Measurements from ENCODE around the gene ADCY9. TPM values are rescaled to one million over a fixed set of nuclear protein-coding genes. Genes with fewer than 3 reads are reported as not detected.
"Not testable (repeated sequence)": the region's sequence is repeated elsewhere in the genome, so short reads cannot be mapped to it uniquely, and the experiment has no call there.

The ADCY9 gene
- total RNA-seq: 6.5 TPM

DNA sequence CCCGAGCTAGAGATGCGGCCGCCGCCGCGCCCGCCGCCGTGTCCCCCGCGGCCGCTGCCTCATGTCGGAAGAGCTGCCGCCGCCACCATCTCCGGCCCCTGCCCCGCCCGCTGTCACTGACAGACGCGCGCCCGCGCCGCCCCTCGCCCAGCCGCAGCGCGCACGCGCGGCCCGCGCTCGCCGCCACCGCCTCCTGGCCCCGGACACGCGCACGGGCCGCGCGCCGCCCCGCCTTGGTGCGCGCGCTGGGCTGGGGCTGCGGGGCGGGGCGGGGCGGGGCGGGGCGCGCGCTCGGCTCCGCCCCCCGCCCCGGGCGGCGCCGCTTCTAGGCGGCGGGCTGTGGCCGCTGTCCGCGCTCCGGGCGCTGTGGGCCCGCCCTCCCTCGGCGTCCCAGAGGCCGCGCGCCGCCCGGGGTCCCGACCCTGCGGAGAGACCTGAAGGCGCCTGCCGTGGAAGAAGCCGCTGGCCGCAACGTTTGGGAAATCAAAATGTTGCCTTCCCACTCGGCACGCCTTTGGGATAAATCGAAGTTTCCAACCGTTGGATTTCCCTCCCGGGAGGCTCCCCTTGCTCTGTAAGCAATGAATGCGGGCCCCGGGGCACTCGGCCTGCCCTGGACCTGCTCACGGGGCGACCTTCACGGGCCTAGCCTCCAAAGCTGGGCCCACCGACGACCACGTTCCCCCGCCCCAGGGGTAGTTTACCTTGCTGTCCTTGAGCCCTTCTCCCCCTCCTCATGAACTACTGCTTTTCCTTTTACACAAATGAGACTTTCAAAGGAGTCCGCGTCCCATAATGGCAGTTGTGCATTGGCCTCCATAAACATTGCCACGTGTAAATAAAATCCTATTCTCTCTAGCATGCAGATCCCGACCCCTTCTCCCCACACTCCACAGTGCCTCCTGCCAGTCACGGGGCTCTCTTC is at the start of gene ADCY9:
Gene ADCY9, minus strand, starts transcription at position 118 of the 925 bp plus-strand sequence. CDS start 1,000 bp downstream, outside the sequence.
- no peak for FAIRE-seq
- DNase-seq (ENCODE audit: low spot score in 2 of 2): peak; percentile 97 to 98

DNA sequence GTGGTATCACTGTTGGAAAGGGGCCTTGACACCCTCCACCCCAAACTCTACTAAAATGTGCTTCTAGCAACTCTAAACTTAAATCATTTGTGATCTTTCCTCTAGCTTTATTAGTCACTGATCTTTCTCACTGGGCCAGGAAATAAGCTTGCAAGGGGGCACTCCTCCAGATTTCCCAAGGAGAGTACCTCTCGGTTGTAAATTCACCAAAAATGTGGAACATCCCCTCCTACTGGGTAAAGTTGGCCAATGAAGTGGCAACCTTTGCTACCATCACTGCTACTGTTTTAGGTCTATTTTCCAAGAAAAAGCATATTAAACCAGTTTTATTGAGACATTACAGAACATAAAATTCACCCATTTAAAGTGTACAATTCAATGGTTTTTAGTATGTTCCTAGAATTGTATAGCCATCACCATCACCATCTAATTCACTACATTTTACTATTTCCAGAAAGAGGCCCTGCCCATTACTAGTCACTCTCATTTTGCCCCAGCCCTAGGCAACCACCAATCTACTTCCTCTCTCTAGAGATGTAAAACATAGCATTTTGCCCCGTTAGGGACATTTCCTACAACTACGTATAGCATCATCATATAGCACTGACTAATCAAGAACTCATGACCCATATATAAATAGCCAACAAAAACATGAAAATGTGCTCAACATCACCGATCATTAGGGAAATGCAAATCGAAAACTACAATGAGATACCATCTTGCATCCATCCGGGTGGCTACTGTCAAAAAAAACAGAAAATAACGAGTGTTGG is 44.6 kb upstream of the ADCY9 start:
- DNase-seq (ENCODE audit: low spot score in 2 of 2) (no peak), FAIRE-seq (no peak)

DNA sequence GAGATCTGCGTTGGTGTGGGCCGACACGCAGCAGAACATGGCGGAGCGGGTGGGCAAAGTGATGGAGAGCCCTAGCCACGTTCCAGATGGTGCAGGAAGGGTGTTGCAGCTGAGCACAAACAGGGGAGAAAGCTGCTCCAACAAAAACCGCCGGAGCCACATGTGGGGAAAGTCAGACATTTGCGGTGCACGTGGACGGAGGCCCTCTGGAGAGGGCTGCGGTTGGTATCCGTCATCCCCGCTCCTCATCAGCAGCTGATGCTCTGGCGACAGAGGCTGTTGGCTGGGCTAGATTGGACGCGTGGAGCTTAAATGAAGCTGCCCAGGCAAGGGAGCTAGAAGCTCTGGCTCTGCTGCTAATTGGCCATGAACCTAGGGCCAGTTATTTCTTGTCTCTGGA is 43.5 kb upstream of the ADCY9 start:
- FAIRE-seq: no peak
- DNase-seq (ENCODE audit: low spot score in 2 of 2): no peak

DNA sequence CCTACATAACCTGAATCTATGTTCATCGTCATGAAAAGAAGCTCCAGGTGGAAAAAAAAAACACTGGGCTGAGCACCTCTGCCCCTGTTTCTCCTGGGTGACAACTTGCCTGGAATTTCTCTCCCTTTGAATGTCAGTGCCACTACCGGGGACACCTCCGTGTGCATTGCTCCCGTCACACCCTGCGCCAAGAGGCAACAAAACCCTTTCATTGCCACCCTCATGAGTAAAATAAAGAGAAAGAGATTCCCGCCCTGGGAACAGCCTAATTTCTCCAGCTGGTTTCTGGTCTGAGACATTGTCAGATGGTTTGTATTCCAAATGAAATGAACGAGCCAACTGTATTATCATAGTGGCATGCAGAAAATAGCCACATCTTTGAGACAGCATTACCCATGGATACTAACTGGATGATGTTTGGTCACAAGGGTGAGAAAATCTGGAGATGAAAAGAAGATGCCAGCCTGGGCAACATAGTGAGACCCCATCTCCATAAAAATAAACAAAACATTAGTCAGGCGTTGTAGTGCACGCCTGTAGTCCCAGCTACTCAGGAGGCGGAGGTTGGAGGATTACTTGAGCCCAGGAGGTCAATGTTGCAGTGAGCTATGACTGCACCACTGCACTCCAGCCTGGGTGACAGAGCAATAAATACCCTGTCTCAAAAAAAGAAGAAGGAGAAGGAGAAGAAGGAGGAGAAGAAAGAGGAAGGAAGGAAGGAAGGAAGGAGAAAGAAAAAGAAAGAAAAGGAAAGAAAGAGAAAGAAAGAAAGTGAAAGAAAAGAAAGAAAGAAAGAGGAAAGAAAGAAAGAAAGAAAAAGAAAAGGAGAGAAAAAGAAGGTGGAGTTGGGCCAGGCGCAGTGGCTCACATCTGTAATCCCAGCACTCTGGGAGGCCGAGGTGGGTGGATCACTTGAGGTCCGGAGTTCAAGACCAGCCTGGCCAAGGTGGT is 42.2 kb upstream of the ADCY9 start:
- no peak for FAIRE-seq
- DNase-seq (ENCODE audit: low spot score in 2 of 2): no peak

DNA sequence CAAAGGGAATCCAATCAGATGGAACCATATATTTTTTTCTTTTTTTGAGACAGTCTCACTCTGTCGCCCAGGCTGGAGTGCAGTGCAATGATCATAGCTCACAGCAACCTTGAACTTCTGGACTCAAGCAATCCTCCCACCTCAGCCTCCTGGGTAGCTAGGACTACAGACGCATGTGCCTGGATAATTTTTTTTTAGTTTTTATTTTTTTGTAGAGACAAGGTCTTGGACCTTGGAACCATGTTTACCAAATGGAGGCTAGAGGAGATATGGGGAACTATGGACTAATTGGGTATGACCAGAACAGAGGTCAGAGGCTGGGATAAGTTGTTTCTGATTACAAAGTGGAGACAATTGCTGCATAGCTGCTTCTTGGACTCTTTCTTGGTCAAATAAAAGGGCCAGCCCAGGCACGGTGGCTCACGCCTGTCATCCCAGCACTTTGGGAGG is 41.2 kb upstream of the ADCY9 start:
- FAIRE-seq: no peak
- DNase-seq (ENCODE audit: low spot score in 2 of 2): no peak

DNA sequence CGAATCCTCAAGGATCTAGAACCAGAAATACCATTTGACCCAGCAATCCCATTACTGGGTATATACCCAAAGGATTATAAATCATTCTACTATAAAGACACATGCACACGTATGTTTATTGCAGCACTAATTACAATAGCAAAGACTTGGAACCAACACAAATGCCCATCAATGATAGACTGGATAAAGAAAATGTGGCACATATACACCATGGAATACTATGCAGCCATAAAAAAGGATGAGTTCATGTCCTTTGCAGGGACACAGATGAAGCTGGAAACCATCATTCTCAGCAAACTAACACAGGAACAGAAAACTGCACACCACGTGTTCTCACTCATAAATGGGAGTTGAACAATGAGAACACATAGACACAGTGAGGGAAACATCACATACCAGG is 40.3 kb upstream of the ADCY9 start:
- not testable (repeated sequence) for DNase-seq (ENCODE audit: low spot score in 2 of 2); FAIRE-seq

DNA sequence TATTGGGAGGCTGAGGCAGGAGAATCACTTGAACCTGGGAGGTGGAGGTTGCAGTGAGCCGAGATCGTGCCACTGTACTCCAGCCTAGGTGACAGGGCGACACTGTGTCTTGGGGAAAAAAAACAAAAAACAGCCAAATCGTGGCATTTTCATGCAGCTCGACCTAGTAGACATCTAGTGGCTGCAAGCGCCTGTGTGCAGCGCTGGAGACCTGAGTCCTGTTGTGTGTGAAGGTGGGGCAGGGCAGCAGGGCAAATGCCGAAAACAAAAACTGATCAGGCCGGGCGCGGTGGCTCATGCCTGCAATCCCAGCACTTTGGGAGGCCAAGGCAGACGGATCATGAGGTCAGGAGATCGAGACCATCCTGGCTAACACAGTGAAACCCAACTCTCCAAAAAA is 37.1 kb upstream of the ADCY9 start:
- FAIRE-seq; DNase-seq (ENCODE audit: low spot score in 2 of 2): not testable (repeated sequence)

DNA sequence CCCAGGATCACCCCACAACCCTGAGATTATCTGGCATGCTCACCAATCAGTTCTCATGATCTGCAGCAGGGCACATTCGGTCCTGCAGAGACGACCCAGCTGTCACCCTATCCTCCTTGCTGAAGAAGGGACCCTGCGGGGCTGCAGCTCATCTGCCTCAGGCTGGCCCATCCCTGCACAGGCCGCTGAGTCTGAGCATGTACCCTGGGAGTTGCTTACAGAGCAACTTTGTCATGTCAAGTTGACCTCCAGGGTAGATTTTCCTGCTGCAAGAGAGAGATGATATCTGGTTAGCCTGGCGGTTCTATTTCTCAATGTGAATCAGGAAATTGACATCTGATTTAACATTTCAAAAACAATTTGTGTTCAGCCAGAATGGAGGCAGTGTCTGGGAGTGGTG is 36.0 kb upstream of the ADCY9 start:
- FAIRE-seq: no peak
- DNase-seq (ENCODE audit: low spot score in 2 of 2): no peak

DNA sequence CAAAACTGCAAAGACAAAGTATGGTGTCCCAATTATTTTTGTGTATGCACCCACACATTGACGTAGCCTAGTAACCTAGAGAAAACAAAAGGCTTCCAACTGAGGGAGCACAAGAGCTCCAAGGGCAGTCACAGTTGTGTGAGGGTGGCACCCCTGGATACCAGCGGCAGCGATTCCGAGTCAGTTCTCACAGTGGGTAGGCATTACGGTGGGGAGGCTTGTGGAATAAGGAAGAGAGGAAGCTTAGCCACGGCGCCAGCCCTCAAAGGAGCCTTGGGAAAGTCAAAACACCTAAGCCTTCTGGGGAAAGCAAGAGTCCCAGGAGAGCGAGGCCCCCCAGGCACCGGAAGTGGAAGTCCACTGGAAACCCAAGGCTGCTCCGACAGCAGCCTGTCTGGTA is 31.0 kb upstream of the ADCY9 start:
- DNase-seq (ENCODE audit: low spot score in 2 of 2) (no peak), FAIRE-seq (no peak)

DNA sequence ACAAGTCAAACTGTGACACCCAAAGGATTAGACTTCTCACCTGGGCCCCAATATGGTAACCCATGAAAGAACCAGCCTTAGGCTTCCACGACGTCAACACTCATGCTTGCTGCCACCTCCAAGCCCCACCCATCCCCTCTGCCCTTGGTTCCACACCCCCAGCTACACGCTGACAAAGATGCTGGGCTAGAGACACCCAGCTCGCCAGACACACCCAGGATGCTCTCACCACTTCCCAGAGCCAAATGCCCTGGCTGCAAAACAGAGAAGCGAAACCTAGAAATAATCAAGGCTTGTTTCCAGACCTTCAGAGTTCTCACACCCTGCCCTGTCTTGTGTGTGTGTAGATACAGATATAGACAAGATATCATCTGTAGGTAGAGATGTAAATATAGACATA is 26.0 kb upstream of the ADCY9 start:
- FAIRE-seq (no peak), DNase-seq (ENCODE audit: low spot score in 2 of 2) (no peak)

DNA sequence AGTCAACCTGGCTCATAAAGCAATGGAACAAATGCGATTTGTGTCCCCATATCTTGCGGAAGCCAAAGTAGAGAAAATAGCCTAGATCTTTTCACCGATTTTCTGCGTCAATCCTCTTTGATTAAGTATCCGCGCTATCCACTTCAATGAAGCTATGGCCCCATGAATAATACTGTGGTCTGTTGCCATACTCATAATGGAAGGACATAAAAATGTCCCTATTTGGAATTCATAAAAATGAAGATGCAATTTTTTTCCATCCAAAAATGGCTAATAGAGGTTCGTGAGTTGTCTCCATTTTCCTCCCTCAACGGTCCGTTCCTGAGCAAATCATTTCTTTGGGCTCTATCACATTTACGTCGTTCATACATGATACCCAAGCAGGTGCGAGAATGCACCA is 25.4 kb upstream of the ADCY9 start:
- DNase-seq (ENCODE audit: low spot score in 2 of 2) (no peak), FAIRE-seq (no peak)

DNA sequence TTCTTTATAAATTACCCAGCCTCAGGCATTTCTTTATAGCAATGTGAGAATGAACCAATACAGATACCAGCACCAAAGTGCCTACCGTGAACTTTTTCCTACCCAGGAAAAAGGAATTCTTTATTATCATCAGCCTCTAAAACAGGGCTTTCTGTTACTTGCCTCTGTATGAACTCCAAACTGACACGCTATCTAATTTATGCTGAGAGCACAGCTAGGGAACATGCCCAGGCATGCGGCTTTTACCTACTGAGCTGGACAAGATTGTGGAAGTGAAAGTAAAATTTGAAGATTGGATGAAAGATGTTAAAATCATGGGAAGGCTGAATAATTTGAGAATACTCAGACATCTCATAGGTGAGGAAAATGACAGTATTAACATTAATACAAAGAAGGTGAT is 24.4 kb upstream of the ADCY9 start:
- DNase-seq (ENCODE audit: low spot score in 2 of 2) (no peak), FAIRE-seq (no peak)

DNA sequence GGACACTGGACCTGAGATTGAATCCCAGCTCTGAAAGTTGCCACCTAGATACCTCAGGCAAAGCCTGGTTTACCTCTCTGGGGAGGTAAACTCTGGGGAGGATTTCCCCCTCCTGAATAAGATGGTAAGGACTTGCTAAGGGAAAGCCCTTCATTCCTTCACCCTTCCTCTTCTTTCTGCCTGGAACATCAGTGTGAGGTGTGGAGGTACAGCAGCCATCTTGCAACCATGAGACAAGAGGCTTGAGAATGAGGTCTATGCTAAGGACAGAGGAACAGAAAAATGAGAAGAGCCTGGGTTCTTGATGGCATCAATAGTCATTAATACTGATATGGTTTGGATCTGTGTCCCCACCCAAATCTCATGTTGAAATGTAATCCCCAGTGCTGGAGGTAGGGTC is 23.7 kb upstream of the ADCY9 start:
- DNase-seq (ENCODE audit: low spot score in 2 of 2) (no peak), FAIRE-seq (no peak)

DNA sequence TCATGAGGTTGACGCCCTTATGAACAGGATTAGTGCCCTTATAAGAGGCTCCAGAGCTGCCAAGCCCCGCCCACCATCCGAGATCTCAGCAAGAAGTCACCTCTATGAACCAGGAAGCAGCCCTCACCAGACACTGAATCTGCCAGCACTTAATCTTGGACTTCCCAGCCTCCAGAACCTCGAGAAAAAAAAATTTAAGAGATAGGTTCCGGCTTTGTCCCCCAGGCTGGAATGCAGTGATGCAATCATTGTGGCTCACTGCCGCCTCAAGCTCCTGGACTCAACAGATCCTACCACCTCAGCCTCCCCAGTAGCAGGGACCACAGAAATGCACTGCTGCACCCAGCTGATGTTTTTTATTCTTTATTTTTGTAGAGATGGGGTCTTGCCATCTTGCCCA is 22.5 kb upstream of the ADCY9 start:
- FAIRE-seq (no peak), DNase-seq (ENCODE audit: low spot score in 2 of 2) (no peak)

DNA sequence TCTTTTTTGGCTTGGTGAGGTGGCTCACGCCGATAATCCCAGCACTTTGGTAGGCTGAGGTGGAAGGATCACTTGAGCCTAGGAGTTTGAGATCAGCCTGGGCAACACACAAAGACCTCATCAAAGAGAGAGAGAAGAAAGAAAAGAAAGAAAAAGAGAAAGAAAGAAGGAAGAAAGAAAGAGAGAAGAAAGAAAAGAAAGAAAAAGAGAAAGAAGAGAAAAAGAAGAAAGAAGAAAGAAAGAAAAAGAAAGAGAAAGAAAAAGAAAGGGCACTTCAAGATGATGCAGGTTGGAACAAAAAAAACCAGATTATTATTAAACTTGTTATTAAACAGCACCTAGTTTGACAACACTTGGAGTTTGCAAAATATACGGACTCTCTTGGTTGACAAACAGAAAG is 21.2 kb upstream of the ADCY9 start:
- FAIRE-seq: no peak

DNA sequence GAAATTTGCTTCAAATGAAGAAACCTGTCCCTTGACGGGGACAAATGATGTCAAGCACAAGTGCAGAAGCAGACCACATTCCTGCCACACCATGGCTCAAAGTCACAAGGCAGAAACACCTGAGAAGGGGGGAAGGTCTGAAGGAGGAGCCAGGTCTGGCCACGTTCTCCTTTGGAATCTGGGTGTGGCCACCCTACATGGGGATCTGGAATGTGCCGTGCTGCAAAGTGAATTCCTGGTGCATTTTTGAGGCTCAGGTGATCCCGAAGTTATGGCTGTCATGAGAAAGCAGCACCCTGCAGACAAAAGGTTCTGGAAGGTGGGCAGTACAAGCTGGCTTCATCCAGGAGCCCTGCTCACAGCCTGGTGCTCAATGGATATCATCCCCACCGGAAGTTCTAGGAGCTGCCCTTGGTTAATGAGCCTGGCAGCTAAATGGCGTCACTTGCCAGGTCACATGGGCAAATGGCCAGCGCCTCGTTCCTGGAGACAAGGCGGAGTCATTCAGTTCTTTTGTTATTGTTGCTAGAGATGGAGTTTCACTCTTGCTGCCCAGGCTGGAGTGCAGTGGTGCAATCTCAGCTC is 20.1 kb upstream of the ADCY9 start:
- no peak for FAIRE-seq
- DNase-seq (ENCODE audit: low spot score in 2 of 2): no peak

More for the DNA sequence above, 21.2 kb upstream of the ADCY9 start:
- DNase-seq (ENCODE audit: low spot score in 2 of 2): no peak

DNA sequence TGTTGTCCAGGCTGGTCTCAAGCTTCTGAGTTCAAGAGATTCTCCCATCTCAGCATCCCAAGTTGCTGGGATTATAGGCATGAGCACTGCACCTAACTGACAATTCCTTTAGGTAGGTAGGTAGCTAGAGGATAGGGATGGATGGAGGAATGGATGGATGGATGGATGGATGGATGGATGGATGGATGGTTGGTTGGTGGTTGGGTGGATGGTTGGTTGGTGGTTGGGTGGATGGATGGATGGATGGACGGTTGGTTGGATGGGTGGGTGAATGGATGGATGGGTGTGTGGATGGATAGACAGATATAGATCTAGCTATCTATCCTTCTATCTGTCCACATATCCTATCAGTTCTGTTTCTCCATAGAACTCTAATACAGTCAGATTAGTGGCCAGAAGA is 19.3 kb upstream of the ADCY9 start:
- DNase-seq (ENCODE audit: low spot score in 2 of 2) (no peak), FAIRE-seq (no peak)

DNA sequence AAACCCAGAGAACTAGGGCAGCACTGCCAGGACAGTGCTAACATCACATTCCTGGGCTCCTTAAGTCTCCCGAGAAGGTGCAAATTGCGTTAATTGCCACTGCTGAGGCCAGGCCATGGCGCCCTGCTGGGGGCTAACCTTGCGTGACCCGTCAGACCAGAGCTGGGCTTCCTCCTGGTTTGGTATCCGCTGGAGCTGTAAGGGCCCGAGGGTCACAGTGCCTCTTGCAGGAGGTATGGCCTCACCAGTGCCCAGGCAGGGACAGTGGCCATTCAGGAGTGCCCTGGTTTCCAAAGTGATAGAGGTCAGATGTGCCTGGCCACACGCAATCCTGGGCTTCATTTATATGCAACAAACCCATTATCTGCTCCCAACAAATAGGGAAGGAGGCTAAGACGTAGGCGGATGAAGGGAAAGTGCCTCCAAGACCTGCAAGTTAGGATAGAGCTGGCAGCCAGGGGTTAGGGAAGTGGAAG is 17.7 kb upstream of the ADCY9 start:
- DNase-seq (ENCODE audit: low spot score in 2 of 2): no peak
- FAIRE-seq: no peak

DNA sequence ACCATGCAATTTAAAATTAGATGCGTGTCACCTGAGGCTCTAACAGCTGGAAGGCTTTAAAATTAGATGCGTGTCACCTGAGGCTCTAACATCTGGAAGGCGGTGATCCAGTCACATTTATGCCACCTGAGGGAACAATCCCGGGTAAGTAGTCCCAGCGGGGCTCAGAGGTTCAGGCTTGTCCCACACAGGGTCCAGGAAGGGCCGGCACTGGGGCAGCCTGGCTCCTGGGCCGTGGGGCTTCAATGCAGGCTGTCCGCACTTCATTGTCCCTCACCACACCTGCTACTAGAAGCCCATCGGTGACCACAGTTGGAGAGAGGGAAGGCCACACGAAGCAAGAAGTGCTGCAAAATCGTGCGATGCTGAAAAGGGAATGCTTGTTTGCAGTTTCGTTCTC is 15.4 kb upstream of the ADCY9 start:
- FAIRE-seq: no peak
- DNase-seq (ENCODE audit: low spot score in 2 of 2): no peak
